NK-92 treated with Interleukin-12 subunit alpha and Interleukin-12 subunit beta, amount 100 ng/mL, for 24 hours (cell line): ENCODE results near the gene BRAT1.
"Not testable (repeated sequence)": the region's sequence is repeated elsewhere in the genome, so short reads cannot be mapped to it uniquely, and the experiment has no call there.

Experiments used
- DNase-seq: peaks from one replicate; lab custom pipeline; 2025; lab: John Stamatoyannopoulos, UW

BRAT1 gene

GRCh38 chr7:2555121-2556052, at the start of gene BRAT1:
TSS of gene BRAT1 (minus strand) at chr7:2555524. CDS start at chr7:2554431, 1,093 bp downstream.
- DNase-seq: peak; percentile 87

- DNase-seq: no peak
Observed at GRCh38 chr7:2604608-2605174, 49.4 kb upstream of the BRAT1 start.

- DNase-seq: no peak
Observed at GRCh38 chr7:2603044-2603965, 48.0 kb upstream of the BRAT1 start.

- no peak for DNase-seq
Observed at GRCh38 chr7:2602406-2603043, 47.2 kb upstream of the BRAT1 start.

- DNase-seq: no peak
Observed at GRCh38 chr7:2601907-2602306, 46.6 kb upstream of the BRAT1 start.

- no peak for DNase-seq
Observed at GRCh38 chr7:2601065-2601464, 45.7 kb upstream of the BRAT1 start.

- no peak for DNase-seq
Observed at GRCh38 chr7:2598154-2598823, 43.0 kb upstream of the BRAT1 start.

GRCh38 chr7:2597273-2597640, 41.9 kb upstream of the BRAT1 start:
- no peak for DNase-seq

GRCh38 chr7:2596464-2597272, 41.3 kb upstream of the BRAT1 start:
- no peak for DNase-seq

- DNase-seq: no peak
Observed at GRCh38 chr7:2595258-2595860, 40.0 kb upstream of the BRAT1 start.

GRCh38 chr7:2594599-2594998, 39.3 kb upstream of the BRAT1 start:
- DNase-seq: no peak

- DNase-seq: no peak
Observed at GRCh38 chr7:2593036-2593727, 37.9 kb upstream of the BRAT1 start.

- no peak for DNase-seq
Observed at GRCh38 chr7:2592375-2592865, 37.1 kb upstream of the BRAT1 start.

- not testable (repeated sequence) for DNase-seq
Observed at GRCh38 chr7:2589941-2590340, 34.6 kb upstream of the BRAT1 start.

GRCh38 chr7:2589341-2589740, 34.0 kb upstream of the BRAT1 start:
- no peak for DNase-seq

GRCh38 chr7:2587778-2588177, 32.5 kb upstream of the BRAT1 start:
- no peak for DNase-seq

- DNase-seq: no peak
Observed at GRCh38 chr7:2587134-2587533, 31.8 kb upstream of the BRAT1 start.

- no peak for DNase-seq
Observed at GRCh38 chr7:2586326-2587020, 31.1 kb upstream of the BRAT1 start.

- no peak for DNase-seq
Observed at GRCh38 chr7:2585446-2585845, 30.1 kb upstream of the BRAT1 start.
